Mammary epithelial cell (primary cell): ENCODE data around the gene STARD10.

ENCODE experiments used
- EZH2 ChIP-seq: IDR thresholded peaks from 2 replicates; pipeline ENCODE4 v1.6.1; 2012; ENCODE audit warnings: low read length, inconsistent platforms, borderline replicate concordance
- TF ChIP-seq, protein P1 (sequence below), 2 donors: IDR thresholded peaks in 1 of 2; conservative IDR thresholded peaks in 1 of 2; 2 replicates each; pipeline ENCODE4 v1.5.1; 2011 to 2012; ENCODE audit warnings: inconsistent platforms in 2 of 2, low read length in 2 of 2, mild to moderate bottlenecking in 2 of 2, control low read depth in 1 of 2, low read depth in 1 of 2; ENCODE audit not compliant: insufficient read depth in 1 of 2; ENCODE audit errors: extremely low read depth in 1 of 2

DNA sequence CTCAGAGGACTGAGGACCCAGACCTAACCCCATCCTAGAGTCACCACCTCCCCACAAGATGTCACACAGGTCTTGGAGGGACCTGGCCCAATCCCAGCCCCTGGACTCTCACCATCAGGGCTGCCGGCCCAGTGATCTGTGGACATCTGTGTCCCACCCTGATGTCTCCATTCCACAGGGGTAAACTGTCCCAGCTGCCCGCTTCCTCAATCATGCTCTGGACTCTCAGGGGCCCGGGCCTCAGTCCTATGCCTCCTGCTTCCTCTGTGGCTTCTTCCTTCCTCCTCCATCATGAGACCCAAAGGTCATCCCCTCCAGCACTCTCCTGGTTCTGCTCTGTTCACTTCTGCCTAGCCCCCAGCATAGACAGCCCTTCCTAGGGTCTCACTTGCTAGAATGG, 73.8 kb downstream of the STARD10 start:
- TF ChIP-seq, protein P1, sequence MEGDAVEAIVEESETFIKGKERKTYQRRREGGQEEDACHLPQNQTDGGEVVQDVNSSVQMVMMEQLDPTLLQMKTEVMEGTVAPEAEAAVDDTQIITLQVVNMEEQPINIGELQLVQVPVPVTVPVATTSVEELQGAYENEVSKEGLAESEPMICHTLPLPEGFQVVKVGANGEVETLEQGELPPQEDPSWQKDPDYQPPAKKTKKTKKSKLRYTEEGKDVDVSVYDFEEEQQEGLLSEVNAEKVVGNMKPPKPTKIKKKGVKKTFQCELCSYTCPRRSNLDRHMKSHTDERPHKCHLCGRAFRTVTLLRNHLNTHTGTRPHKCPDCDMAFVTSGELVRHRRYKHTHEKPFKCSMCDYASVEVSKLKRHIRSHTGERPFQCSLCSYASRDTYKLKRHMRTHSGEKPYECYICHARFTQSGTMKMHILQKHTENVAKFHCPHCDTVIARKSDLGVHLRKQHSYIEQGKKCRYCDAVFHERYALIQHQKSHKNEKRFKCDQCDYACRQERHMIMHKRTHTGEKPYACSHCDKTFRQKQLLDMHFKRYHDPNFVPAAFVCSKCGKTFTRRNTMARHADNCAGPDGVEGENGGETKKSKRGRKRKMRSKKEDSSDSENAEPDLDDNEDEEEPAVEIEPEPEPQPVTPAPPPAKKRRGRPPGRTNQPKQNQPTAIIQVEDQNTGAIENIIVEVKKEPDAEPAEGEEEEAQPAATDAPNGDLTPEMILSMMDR (conservative IDR thresholded peaks at IDR 0.05 in 1 of 2, IDR thresholded peaks at IDR 0.05 in 1 of 2; ENCODE audit: extremely low read depth in 1 of 2, insufficient read depth in 1 of 2, low read depth in 1 of 2, low read length in 2 of 2): no peak
- no peak for TF ChIP-seq EZH2
